ENCODE measurements around the gene NCOA1.

DNA sequence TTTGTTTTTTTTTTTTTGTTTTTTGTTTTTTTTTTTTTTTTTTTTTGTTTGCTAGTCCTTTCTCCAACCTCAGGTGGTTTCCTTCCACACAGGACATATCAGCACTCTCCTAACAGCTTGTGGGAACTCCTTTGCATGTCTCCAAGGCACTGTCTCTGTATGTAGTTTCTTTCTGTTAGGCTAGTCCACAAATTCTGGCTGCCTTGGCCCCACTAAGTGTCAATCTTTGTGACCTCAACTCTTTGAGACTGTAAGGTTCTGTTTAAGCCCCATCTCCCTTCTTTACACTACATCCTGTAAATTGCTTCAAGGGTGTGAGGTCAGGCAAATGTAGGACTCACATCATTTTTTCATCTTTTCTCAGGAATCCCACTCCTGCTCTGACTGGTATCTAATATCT, 85.1 kb downstream of the NCOA1 start:
- TF ChIP-seq, protein P1, sequence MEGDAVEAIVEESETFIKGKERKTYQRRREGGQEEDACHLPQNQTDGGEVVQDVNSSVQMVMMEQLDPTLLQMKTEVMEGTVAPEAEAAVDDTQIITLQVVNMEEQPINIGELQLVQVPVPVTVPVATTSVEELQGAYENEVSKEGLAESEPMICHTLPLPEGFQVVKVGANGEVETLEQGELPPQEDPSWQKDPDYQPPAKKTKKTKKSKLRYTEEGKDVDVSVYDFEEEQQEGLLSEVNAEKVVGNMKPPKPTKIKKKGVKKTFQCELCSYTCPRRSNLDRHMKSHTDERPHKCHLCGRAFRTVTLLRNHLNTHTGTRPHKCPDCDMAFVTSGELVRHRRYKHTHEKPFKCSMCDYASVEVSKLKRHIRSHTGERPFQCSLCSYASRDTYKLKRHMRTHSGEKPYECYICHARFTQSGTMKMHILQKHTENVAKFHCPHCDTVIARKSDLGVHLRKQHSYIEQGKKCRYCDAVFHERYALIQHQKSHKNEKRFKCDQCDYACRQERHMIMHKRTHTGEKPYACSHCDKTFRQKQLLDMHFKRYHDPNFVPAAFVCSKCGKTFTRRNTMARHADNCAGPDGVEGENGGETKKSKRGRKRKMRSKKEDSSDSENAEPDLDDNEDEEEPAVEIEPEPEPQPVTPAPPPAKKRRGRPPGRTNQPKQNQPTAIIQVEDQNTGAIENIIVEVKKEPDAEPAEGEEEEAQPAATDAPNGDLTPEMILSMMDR (IDR thresholded peaks at IDR 0.05): no peak
- TF ChIP-seq POLR2A (IDR thresholded peaks at IDR 0.05): no peak

Measured in testis (tissue), 2 donors.